K562 (cell line): Measurements from ENCODE around the gene MAL. TPM values are rescaled to one million over a fixed set of nuclear protein-coding genes. Genes with fewer than 3 reads are reported as not detected.

Experiments
- polyA plus RNA-seq, 8 experiments: library from polyadenylated mRNA; depleted of rRNA in 4 of 8; stranded (reverse) in 5 of 8; unstranded in 3 of 8; fragments of >200 nt; fragmentation: Nextera tagmentation in 2 of 8; fragmentation: Illumina TruSeq in 1 of 8; extraction: Ambion mirVana in 2 of 8; extraction: Trizol in 1 of 8; gene quantifications; 2 replicates each; pipeline versions ENCODE4 v1.2.1 to v1.2.3, GENCODE V29; 2011 to 2014; ENCODE audit warnings: inconsistent platforms in 1 of 8, missing spikeins in 1 of 8
- small RNA-seq: library from RNA; depleted of rRNA; stranded (forward); fragments of <200 nt; gene quantifications from one replicate; pipeline ENCODE3, GENCODE V24; 2014
- total RNA-seq, 7 experiments: library from RNA; depleted of rRNA in 6 of 7; stranded (reverse); fragments of >200 nt in 6 of 7; fragmentation: Illumina TruSeq in 2 of 7; extraction: Trizol in 2 of 7; gene quantifications; 2 replicates each; pipeline versions ENCODE4 v1.2.1 to v1.2.3, GENCODE V29; 2011 to 2021; ENCODE audit warnings: low replicate concordance in 1 of 7

MAL gene
- total and polyA plus RNA-seq, 9 of the 15 experiments (the other 6 are each of a cell fraction or from before 2014, with no cell fraction given), result not detected

Small RNAs within 50 kb of the gene (small RNA-seq; reads per million reads assigned to genes)
- not detected for gene RN7SL575P

Other genes starting within 250 kb of the MAL start
- gene TEKT4, start 154.3 kb upstream of the MAL start, total RNA-seq (2014; rRNA removed), result not detected in 2 replicates
- not detected in 2 replicates for gene TEKT4, start 154.3 kb upstream of the MAL start, total RNA-seq (2014; rRNA removed; fragmentation: Illumina TruSeq; extraction: Trizol)
- gene TEKT4, start 154.3 kb upstream of the MAL start, total RNA-seq (2015; rRNA removed; fragmentation: Illumina TruSeq; extraction: Trizol), result 0.11 TPM in 1 of 2 replicates, not detected in the other
- 0.51 and 0.58 TPM in 2 replicates for gene TEKT4, start 154.3 kb upstream of the MAL start, total RNA-seq (2021)
- gene TEKT4, start 154.3 kb upstream of the MAL start, polyA plus RNA-seq (2011; rRNA removed), result not detected in 2 replicates
- gene TEKT4, start 154.3 kb upstream of the MAL start, polyA plus RNA-seq (2014; fragmentation: Illumina TruSeq; extraction: Trizol), result not detected in 2 replicates
- gene TEKT4, start 154.3 kb upstream of the MAL start, polyA plus RNA-seq (2014; fragmentation: Nextera tagmentation; extraction: Ambion mirVana), result under 1 TPM; 0.04 to 0.10 TPM
- gene TEKT4, start 154.3 kb upstream of the MAL start, polyA plus RNA-seq (2014; rRNA removed), result not detected in 2 replicates
- gene MRPS5, start 96.1 kb downstream of the MAL start, total RNA-seq (2014; rRNA removed), result 147 and 148 TPM in 2 replicates
- 110 and 115 TPM in 2 replicates for gene MRPS5, start 96.1 kb downstream of the MAL start, total RNA-seq (2014; rRNA removed; fragmentation: Illumina TruSeq; extraction: Trizol)
- 121 and 129 TPM in 2 replicates for gene MRPS5, start 96.1 kb downstream of the MAL start, total RNA-seq (2015; rRNA removed; fragmentation: Illumina TruSeq; extraction: Trizol)
- 90.7 and 92.1 TPM in 2 replicates for gene MRPS5, start 96.1 kb downstream of the MAL start, total RNA-seq (2021)
- 87.7 and 115 TPM in 2 replicates for gene MRPS5, start 96.1 kb downstream of the MAL start, polyA plus RNA-seq (2011; rRNA removed)
- gene MRPS5, start 96.1 kb downstream of the MAL start, polyA plus RNA-seq (2014; fragmentation: Illumina TruSeq; extraction: Trizol), result 113 and 150 TPM in 2 replicates
- 100 to 1,000 TPM in 1 of 2 experiments, 10 to 100 TPM in 1; 85.0 to 118 TPM for gene MRPS5, start 96.1 kb downstream of the MAL start, polyA plus RNA-seq (2014; fragmentation: Nextera tagmentation; extraction: Ambion mirVana)
- 162 and 170 TPM in 2 replicates for gene MRPS5, start 96.1 kb downstream of the MAL start, polyA plus RNA-seq (2014; rRNA removed)
- 7.5 and 8.7 TPM in 2 replicates for gene ZNF514, start 134.1 kb downstream of the MAL start, total RNA-seq (2014; rRNA removed)
- gene ZNF514, start 134.1 kb downstream of the MAL start, total RNA-seq (2014; rRNA removed; fragmentation: Illumina TruSeq; extraction: Trizol), result 11.2 and 11.9 TPM in 2 replicates
- 11.2 and 11.4 TPM in 2 replicates for gene ZNF514, start 134.1 kb downstream of the MAL start, total RNA-seq (2015; rRNA removed; fragmentation: Illumina TruSeq; extraction: Trizol)
- 13.8 and 15.5 TPM in 2 replicates for gene ZNF514, start 134.1 kb downstream of the MAL start, total RNA-seq (2021)
- gene ZNF514, start 134.1 kb downstream of the MAL start, polyA plus RNA-seq (2011; rRNA removed), result 17.7 and 21.9 TPM in 2 replicates
- 11.2 and 11.7 TPM in 2 replicates for gene ZNF514, start 134.1 kb downstream of the MAL start, polyA plus RNA-seq (2014; fragmentation: Illumina TruSeq; extraction: Trizol)
- 10 to 100 TPM; 10.0 to 11.0 TPM for gene ZNF514, start 134.1 kb downstream of the MAL start, polyA plus RNA-seq (2014; fragmentation: Nextera tagmentation; extraction: Ambion mirVana)
- gene ZNF514, start 134.1 kb downstream of the MAL start, polyA plus RNA-seq (2014; rRNA removed), result 13.0 and 14.7 TPM in 2 replicates
- gene ZNF2, start 140.1 kb downstream of the MAL start, total RNA-seq (2014; rRNA removed), result 2.3 and 2.9 TPM in 2 replicates
- 3.2 and 3.9 TPM in 2 replicates for gene ZNF2, start 140.1 kb downstream of the MAL start, total RNA-seq (2014; rRNA removed; fragmentation: Illumina TruSeq; extraction: Trizol)
- gene ZNF2, start 140.1 kb downstream of the MAL start, total RNA-seq (2015; rRNA removed; fragmentation: Illumina TruSeq; extraction: Trizol), result 3.4 and 4.5 TPM in 2 replicates
- gene ZNF2, start 140.1 kb downstream of the MAL start, total RNA-seq (2021), result 2.2 and 2.5 TPM in 2 replicates
- 3.6 and 3.9 TPM in 2 replicates for gene ZNF2, start 140.1 kb downstream of the MAL start, polyA plus RNA-seq (2011; rRNA removed)
- gene ZNF2, start 140.1 kb downstream of the MAL start, polyA plus RNA-seq (2014; fragmentation: Illumina TruSeq; extraction: Trizol), result 2.8 and 3.4 TPM in 2 replicates
- 1 to 10 TPM; 3.3 to 4.2 TPM for gene ZNF2, start 140.1 kb downstream of the MAL start, polyA plus RNA-seq (2014; fragmentation: Nextera tagmentation; extraction: Ambion mirVana)
- 1.6 and 2.0 TPM in 2 replicates for gene ZNF2, start 140.1 kb downstream of the MAL start, polyA plus RNA-seq (2014; rRNA removed)
- 0.08 TPM in 1 of 2 replicates, not detected in the other for gene ZNF892, start 181.8 kb downstream of the MAL start, total RNA-seq (2014; rRNA removed)
- 0.07 and 0.10 TPM in 2 replicates for gene ZNF892, start 181.8 kb downstream of the MAL start, total RNA-seq (2014; rRNA removed; fragmentation: Illumina TruSeq; extraction: Trizol)
- not detected in 2 replicates for gene ZNF892, start 181.8 kb downstream of the MAL start, total RNA-seq (2015; rRNA removed; fragmentation: Illumina TruSeq; extraction: Trizol)
- 0.13 and 0.29 TPM in 2 replicates for gene ZNF892, start 181.8 kb downstream of the MAL start, total RNA-seq (2021)
- not detected in 2 replicates for gene ZNF892, start 181.8 kb downstream of the MAL start, polyA plus RNA-seq (2011; rRNA removed)
- not detected in 2 replicates for gene ZNF892, start 181.8 kb downstream of the MAL start, polyA plus RNA-seq (2014; fragmentation: Illumina TruSeq; extraction: Trizol)
- gene ZNF892, start 181.8 kb downstream of the MAL start, polyA plus RNA-seq (2014; fragmentation: Nextera tagmentation; extraction: Ambion mirVana), result not detected
- 0.09 TPM in 1 of 2 replicates, not detected in the other for gene ZNF892, start 181.8 kb downstream of the MAL start, polyA plus RNA-seq (2014; rRNA removed)
- gene PROM2, start 248.7 kb downstream of the MAL start, total RNA-seq (2014; rRNA removed), result not detected in 2 replicates
- not detected in 2 replicates for gene PROM2, start 248.7 kb downstream of the MAL start, total RNA-seq (2014; rRNA removed; fragmentation: Illumina TruSeq; extraction: Trizol)
- gene PROM2, start 248.7 kb downstream of the MAL start, total RNA-seq (2015; rRNA removed; fragmentation: Illumina TruSeq; extraction: Trizol), result not detected in 2 replicates
- 0.07 TPM in 1 of 2 replicates, not detected in the other for gene PROM2, start 248.7 kb downstream of the MAL start, total RNA-seq (2021)
- not detected in 2 replicates for gene PROM2, start 248.7 kb downstream of the MAL start, polyA plus RNA-seq (2011; rRNA removed)
- not detected in 2 replicates for gene PROM2, start 248.7 kb downstream of the MAL start, polyA plus RNA-seq (2014; fragmentation: Illumina TruSeq; extraction: Trizol)
- gene PROM2, start 248.7 kb downstream of the MAL start, polyA plus RNA-seq (2014; fragmentation: Nextera tagmentation; extraction: Ambion mirVana), result not detected
- gene PROM2, start 248.7 kb downstream of the MAL start, polyA plus RNA-seq (2014; rRNA removed), result not detected in 2 replicates